Endothelial cell of umbilical vein (primary cell): ENCODE data around the gene CHN1. TPM values are rescaled to one million over a fixed set of nuclear protein-coding genes. Genes with fewer than 3 reads are reported as not detected.

Source experiments
- BruUV-seq: library from RNA; stranded (reverse); fragments of 400-500 nt; replicated peaks from 2 replicates; lab custom pipeline; 2021; lab: Mats Ljungman, UMichigan
- CTCF ChIA-PET: fragments of 300-600, 350-600 bp; sonication (Branson Sonifier 250); formaldehyde crosslinking; loops from one replicate; lab custom pipeline; 2021; ENCODE audit warnings: antibody characterized with exemption, inconsistent platforms; lab: Charles Lee
- POLR2A ChIA-PET: fragments of 300-600, 350-600 bp; sonication (Branson Sonifier 250); formaldehyde crosslinking; loops from one replicate; lab custom pipeline; 2021; ENCODE audit warnings: antibody characterized with exemption, inconsistent platforms; lab: Charles Lee
- DNase-seq: peaks from one replicate; pipeline ENCODE4 v3.0.0-alpha.2; 2011; ENCODE audit warnings: low read depth, low spot score
- FAIRE-seq: peaks from 2 replicates; lab custom pipeline; 2011; peaks lifted over from hg19 to GRCh38; lab: Jason Lieb, UNC
- H2AFZ ChIP-seq: 2 replicates; pipeline ENCODE4 v1.6.0; 2012; ENCODE audit warnings: low read depth, low read length, control low read depth, inconsistent platforms
- H3K27ac ChIP-seq: 2 replicates; pipeline ENCODE4 v1.5.1; 2011; ENCODE audit warnings: low read depth, mild to moderate bottlenecking, control low read depth, low read length, moderate library complexity; ENCODE audit not compliant: insufficient read depth
- H3K27me3 ChIP-seq, 2 experiments: 2 replicates each; pipeline versions ENCODE4 v1.6.0 to v1.6.1; 2011; ENCODE audit warnings: low read length in 2 of 2, mixed read lengths in 1 of 2; ENCODE audit not compliant: control insufficient read depth in 2 of 2, insufficient read depth in 2 of 2
- H3K36me3 ChIP-seq, 2 experiments: 2 replicates in 1 of 2; 3 replicates in 1 of 2; pipeline ENCODE4 v1.5.1; 2011; ENCODE audit warnings: low read length in 2 of 2, mild to moderate bottlenecking in 1 of 2, moderate library complexity in 1 of 2; ENCODE audit not compliant: control insufficient read depth in 2 of 2, insufficient read depth in 2 of 2; ENCODE audit errors: extremely low read depth in 1 of 2
- H3K4me1 ChIP-seq: 3 replicates; pipeline ENCODE4 v1.5.1; 2011; ENCODE audit warnings: mild to moderate bottlenecking, low read length; ENCODE audit not compliant: control insufficient read depth, insufficient read depth; ENCODE audit errors: extremely low read depth
- H3K4me2 ChIP-seq: 2 replicates; pipeline ENCODE4 v1.6.1; 2011; ENCODE audit warnings: low read length, control low read depth, mixed read lengths; ENCODE audit not compliant: insufficient read depth
- H3K4me3 ChIP-seq, 3 experiments: fragments of 200-600 bp in 1 of 3; sonication (generic), shearing (Covaris generic) in 1 of 3; replicated peaks in 1 of 3; 2 replicates each; pipeline ENCODE4 v1.5.1; 2011 to 2016; ENCODE audit warnings: control low read depth in 3 of 3, low read length in 3 of 3, mild to moderate bottlenecking in 2 of 3, inconsistent platforms in 1 of 3, low read depth in 1 of 3, moderate library complexity in 1 of 3; ENCODE audit not compliant: insufficient read depth in 1 of 3
- H3K79me2 ChIP-seq: 2 replicates; pipeline ENCODE4 v1.6.0; 2012; ENCODE audit warnings: low read length, inconsistent platforms; ENCODE audit not compliant: control insufficient read depth, insufficient read depth
- H3K9ac ChIP-seq: replicated peaks from 2 replicates; pipeline ENCODE3; 2011; ENCODE audit warnings: low read length, control low read depth; ENCODE audit not compliant: insufficient read depth; ENCODE audit errors: extremely low read depth
- H3K9me1 ChIP-seq: replicated peaks from 3 replicates; pipeline ENCODE4 v1.6.0; 2011; ENCODE audit warnings: mild to moderate bottlenecking, low read length; ENCODE audit not compliant: control insufficient read depth, insufficient read depth; ENCODE audit errors: extremely low read depth
- H3K9me3 ChIP-seq: replicated peaks from 2 replicates; pipeline ENCODE4 v1.5.1; 2012; ENCODE audit warnings: low read length, inconsistent platforms; ENCODE audit not compliant: control insufficient read depth, insufficient read depth
- H4K20me1 ChIP-seq: replicated peaks from 2 replicates; pipeline ENCODE3; 2011; ENCODE audit warnings: mild to moderate bottlenecking, low read length; ENCODE audit not compliant: control insufficient read depth, insufficient read depth; ENCODE audit errors: extremely low read depth
- CTCF ChIP-seq, 2 donors: IDR thresholded peaks; 1 replicate in 1 of 2; 2 replicates in 1 of 2; pipeline ENCODE4 v1.5.1; 2011; ENCODE audit warnings: low read length in 2 of 2, mild to moderate bottlenecking in 2 of 2, moderate library complexity in 2 of 2, control low read depth in 1 of 2, inconsistent platforms in 1 of 2, low read depth in 1 of 2; ENCODE audit not compliant: insufficient read depth in 1 of 2; ENCODE audit errors: extremely low read depth in 1 of 2
- JUN ChIP-seq: IDR thresholded peaks from 2 replicates; pipeline ENCODE4 v1.6.1; 2011; ENCODE audit warnings: borderline replicate concordance, low read depth; ENCODE audit not compliant: insufficient read length, insufficient read depth
- MYC ChIP-seq: IDR thresholded peaks from one replicate; pipeline ENCODE4 v1.6.1; 2011; ENCODE audit warnings: mild to moderate bottlenecking, low read depth, low read length
- POLR2A ChIP-seq: IDR thresholded peaks from 2 replicates; pipeline ENCODE4 v1.6.1; 2012; ENCODE audit warnings: low read depth, mild to moderate bottlenecking, control low read depth, low read length
- POLR2AphosphoS5 ChIP-seq: IDR thresholded peaks from 2 replicates; pipeline ENCODE4 v1.6.1; 2012; ENCODE audit warnings: low read depth, mild to moderate bottlenecking, control low read depth, low read length, moderate library complexity; ENCODE audit not compliant: insufficient read depth
- dilution Hi-C: fragments of 300-500 bp; cut with MboI; formaldehyde crosslinking; loops from one replicate; pipeline ENCODE4 v1.15.0; 2019; ENCODE audit warnings: low sequenced_read_pairs; ENCODE audit not compliant: extremely low pct_ligation_motif_present
- intact Hi-C: fragments of 100-400 bp; cut with micrococcal nuclease; formaldehyde crosslinking; loops from one replicate; pipeline ENCODE4 v1.10.0; 2022
- polyA plus RNA-seq, 4 experiments: library from polyadenylated mRNA; depleted of rRNA in 3 of 4; stranded (reverse) in 3 of 4; unstranded in 1 of 4; fragments of >200 nt; gene quantifications; 2 replicates each; pipeline versions ENCODE4 v1.2.1 to v1.2.3, GENCODE V29; 2011 to 2012; ENCODE audit warnings: missing spikeins in 1 of 4
- total RNA-seq: library from RNA; stranded (reverse); gene quantifications from 2 replicates; pipeline ENCODE4 v1.2.3, GENCODE V29; 2021

Gene CHN1
- total and polyA plus RNA-seq, 2 donors (not counting 3 experiments of a cell fraction or from before 2014, with no cell fraction given) = 23.3 to 24.9 TPM

- no peak overlapping the region for H2AFZ ChIP-seq
- dilution Hi-C loops = no loop called here
- CTCF ChIA-PET = no interaction called here
Measured at GRCh38 chr2:174963437-174964400, 41.5 kb downstream of the CHN1 start.

More at GRCh38 chr2:174963437-174964400, 41.5 kb downstream of the CHN1 start:
- TF ChIP-seq POLR2AphosphoS5 = no peak
- no peak for TF ChIP-seq CTCF (IDR thresholded peaks at IDR 0.05; ENCODE audit: extremely low read depth in 1 of 2, insufficient read depth in 1 of 2, low read depth in 1 of 2, low read length in 2 of 2)
- TF ChIP-seq MYC = no peak
- TF ChIP-seq POLR2A = no peak
- TF ChIP-seq JUN = no peak
- no peak overlapping the region for H3K4me3 ChIP-seq
- no peak for FAIRE-seq
- H3K9ac ChIP-seq = no peak overlapping the region
- no peaks in the 10 kb centered on the region for H3K9me3 ChIP-seq
- intact Hi-C loops = no loop called here
- H3K36me3 ChIP-seq = no peaks in the 10 kb centered on the region
- no peak overlapping the region for H3K4me2 ChIP-seq
- POLR2A ChIA-PET = no interaction called here
- H3K27ac ChIP-seq = no peak overlapping the region
- no peaks in the 10 kb centered on the region for H3K9me1 ChIP-seq
- no TSS peak for BruUV-seq
- H3K27me3 ChIP-seq = no peaks in the 10 kb centered on the region
- no peaks in the 10 kb centered on the region for H4K20me1 ChIP-seq
- H3K4me1 ChIP-seq = peaks cover 15% of the 10 kb centered on the region
- peaks cover 2% of the 10 kb centered on the region for H3K79me2 ChIP-seq
- DNase-seq = no peak
